ENCODE results near the gene DMGDH.
A peak's percentile ranks its signal among the peaks of the same experiment; 100 is the strongest.

DMGDH gene

DNA sequence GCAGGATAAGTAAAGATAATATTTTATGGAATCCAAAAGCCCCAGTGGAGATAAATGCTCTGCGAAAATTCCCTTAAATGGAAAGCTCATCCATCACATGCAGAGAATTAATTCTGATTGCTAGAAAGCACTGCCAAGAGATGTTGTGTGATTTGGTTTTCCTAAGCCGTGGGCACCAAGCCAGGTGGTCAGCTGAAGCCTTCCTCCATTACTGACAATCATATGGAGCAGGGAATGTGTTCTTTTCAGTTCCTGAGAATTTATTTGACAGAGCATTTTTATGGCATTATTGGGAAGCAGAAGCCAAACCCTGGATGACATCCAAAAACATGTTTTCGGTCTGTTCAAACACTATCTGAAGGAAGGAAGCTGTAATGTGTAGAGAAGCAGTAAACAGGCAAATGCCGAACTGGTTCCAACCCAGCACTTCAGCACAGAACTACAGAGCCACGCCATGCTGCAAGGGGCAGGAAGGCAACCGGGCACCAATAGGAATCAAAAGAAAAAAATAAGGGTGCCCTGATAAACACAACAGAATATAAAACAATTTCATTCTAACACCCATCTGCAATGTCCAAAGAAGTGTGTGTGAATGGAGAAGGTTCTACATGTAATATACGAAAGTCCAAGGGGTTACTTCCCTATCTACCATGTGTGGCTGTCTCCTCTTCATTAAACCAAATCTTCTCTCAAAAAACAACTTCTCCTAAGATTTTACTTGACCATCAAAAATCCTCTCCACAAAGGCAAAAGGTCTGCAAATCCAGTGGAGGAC, 96.6 kb downstream of the DMGDH start:
- DNase-seq (ENCODE audit: low read depth in 2 of 2) = peak; percentile 29 to 84
- TF ChIP-seq, protein P1, sequence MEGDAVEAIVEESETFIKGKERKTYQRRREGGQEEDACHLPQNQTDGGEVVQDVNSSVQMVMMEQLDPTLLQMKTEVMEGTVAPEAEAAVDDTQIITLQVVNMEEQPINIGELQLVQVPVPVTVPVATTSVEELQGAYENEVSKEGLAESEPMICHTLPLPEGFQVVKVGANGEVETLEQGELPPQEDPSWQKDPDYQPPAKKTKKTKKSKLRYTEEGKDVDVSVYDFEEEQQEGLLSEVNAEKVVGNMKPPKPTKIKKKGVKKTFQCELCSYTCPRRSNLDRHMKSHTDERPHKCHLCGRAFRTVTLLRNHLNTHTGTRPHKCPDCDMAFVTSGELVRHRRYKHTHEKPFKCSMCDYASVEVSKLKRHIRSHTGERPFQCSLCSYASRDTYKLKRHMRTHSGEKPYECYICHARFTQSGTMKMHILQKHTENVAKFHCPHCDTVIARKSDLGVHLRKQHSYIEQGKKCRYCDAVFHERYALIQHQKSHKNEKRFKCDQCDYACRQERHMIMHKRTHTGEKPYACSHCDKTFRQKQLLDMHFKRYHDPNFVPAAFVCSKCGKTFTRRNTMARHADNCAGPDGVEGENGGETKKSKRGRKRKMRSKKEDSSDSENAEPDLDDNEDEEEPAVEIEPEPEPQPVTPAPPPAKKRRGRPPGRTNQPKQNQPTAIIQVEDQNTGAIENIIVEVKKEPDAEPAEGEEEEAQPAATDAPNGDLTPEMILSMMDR (IDR thresholded peaks at IDR 0.05; ENCODE audit: low read depth, low read length) = no peak
- H3K4me3 ChIP-seq (replicated peaks in 1 of 2; ENCODE audit: low read depth in 2 of 2, low read length in 2 of 2) = no peak overlapping the region

DNA sequence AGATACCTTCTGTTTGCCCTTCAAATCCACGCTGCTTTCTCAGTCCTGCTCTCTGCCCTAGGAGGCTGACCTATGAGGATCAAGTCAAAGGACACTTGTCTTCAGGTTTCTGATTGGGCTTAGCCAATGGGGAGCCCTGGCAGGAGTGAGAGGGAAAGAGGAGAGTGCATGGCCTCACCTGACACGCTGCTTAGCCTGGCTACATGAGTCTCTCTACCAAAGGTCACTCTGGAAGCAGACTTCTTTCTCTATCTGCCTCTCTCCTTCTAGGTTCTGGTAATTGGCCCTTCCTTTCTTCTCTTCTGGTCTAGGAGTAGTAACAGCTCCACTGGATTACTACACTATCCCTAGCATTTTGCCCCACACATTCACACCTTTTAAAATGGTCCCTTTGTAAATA, 97.5 kb downstream of the DMGDH start:
- no peak for DNase-seq (ENCODE audit: low read depth in 2 of 2)
- H3K4me3 ChIP-seq (replicated peaks in 1 of 2; ENCODE audit: low read depth in 2 of 2, low read length in 2 of 2) = no peak overlapping the region
- TF ChIP-seq, protein P1 (IDR thresholded peaks at IDR 0.05; ENCODE audit: low read depth, low read length) = no peak

DNA sequence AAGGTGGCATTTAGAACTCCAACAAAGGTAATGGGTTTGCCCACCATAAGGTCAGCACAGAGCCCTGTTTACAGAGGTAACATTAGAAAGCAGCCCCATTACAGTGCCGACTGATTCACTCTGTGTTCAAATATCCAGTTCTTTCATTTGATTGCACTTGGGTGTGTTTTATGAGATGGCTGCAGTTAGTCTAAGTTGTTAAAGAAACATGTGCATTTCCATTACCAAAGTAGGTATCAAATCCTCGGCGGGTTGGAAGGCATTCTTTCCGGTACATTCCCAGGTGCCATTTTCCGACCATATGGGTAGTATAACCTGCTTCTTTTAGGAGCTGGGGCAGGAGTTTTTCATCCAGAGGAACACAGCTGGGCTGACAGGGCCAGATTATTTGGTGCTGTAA, 100.7 kb downstream of the DMGDH start:
- DNase-seq (ENCODE audit: low read depth in 2 of 2) = no peak
- TF ChIP-seq, protein P1 (IDR thresholded peaks at IDR 0.05; ENCODE audit: low read depth, low read length) = no peak
- no peak overlapping the region for H3K4me3 ChIP-seq (replicated peaks in 1 of 2; ENCODE audit: low read depth in 2 of 2, low read length in 2 of 2)

DNA sequence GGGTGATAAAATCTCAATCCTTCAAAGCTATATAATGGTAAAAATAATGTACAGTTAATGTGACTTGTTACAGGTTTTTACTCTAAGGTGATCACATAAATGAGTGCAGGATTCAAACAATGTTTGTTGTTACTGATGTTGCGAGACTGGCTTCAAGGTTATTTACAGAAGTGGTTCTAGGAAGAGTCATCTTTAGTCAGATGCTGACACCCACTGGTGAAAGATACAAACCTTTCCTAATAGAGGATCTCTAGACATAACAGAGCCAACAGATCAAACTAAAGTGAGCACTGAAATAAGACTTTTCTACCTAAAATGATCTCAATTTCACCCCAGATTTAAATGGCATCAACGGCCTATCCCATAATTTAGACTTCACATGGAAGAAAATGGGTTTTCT, 104.6 kb downstream of the DMGDH start:
- H3K4me3 ChIP-seq (replicated peaks in 1 of 2; ENCODE audit: low read depth in 2 of 2, low read length in 2 of 2) = no peak overlapping the region
- peak; percentile 82 to 86 for DNase-seq (ENCODE audit: low read depth in 2 of 2)
- TF ChIP-seq, protein P1 (IDR thresholded peaks at IDR 0.05; ENCODE audit: low read depth, low read length) = peak; percentile 37

DNA sequence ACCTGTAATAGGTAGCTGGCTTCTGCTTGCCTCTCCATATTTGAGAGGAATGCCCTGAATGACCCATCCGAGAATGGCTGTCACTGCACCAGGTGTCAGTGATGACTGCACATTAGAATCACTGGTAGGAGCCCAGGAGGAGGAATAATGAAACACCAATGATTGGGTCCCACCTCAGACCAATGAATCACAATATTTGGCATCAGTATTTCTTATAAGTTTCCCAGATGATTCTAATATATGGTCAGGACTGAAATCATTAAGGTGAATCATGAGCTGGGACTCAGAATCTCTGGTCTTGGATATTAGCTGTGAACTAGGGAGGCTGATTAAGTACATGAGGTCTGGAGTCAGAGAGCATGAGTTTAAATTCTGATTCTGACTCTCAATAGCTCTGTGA, 107.7 kb downstream of the DMGDH start:
- peak in 1 of 2 donors; percentile 34 for DNase-seq (ENCODE audit: low read depth in 2 of 2)
- no peak overlapping the region for H3K4me3 ChIP-seq (replicated peaks in 1 of 2; ENCODE audit: low read depth in 2 of 2, low read length in 2 of 2)
- TF ChIP-seq, protein P1 (IDR thresholded peaks at IDR 0.05; ENCODE audit: low read depth, low read length) = no peak

DNA sequence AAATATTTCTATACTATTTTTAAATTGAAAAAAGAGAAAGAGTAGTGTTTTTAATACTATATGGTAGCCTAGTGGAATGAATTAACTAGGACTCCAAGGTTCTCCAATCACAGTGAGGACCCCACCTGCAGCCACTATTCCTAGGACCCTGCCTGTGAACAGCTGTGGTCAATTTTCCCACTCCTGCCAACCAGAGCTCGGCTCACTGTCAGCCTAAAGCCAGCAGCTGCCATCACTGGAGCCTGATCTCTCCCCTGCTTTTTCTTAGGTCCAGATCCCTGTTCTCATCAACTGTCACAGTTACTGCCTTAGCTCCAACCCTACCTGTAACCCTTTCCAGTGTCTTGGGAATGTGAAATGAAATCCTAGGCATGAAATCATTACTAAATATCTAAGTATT, 109.7 kb downstream of the DMGDH start:
- no peak for DNase-seq (ENCODE audit: low read depth in 2 of 2)
- H3K4me3 ChIP-seq (replicated peaks in 1 of 2; ENCODE audit: low read depth in 2 of 2, low read length in 2 of 2) = no peak overlapping the region
- TF ChIP-seq, protein P1 (IDR thresholded peaks at IDR 0.05; ENCODE audit: low read depth, low read length) = no peak
